Measurements from ENCODE around the gene GSTO1.

GSTO1 gene

GRCh38 chr10:104307576-104308438, 53.1 kb downstream of the GSTO1 start:
- DNase-seq: no peak

GRCh38 chr10:104308439-104308903, 53.8 kb downstream of the GSTO1 start:
- DNase-seq: peak; percentile 37

GRCh38 chr10:104309980-104310978, 55.6 kb downstream of the GSTO1 start:
- DNase-seq: no peak

- DNase-seq: no peak
These were observed 56.6 kb downstream of the GSTO1 start for GRCh38 chr10:104311184-104311720.

- no peak for DNase-seq
These were observed 60.1 kb downstream of the GSTO1 start for GRCh38 chr10:104314591-104315485.

GRCh38 chr10:104315486-104315921, 60.8 kb downstream of the GSTO1 start:
- DNase-seq: no peak

- no peak for DNase-seq
These were observed 61.8 kb downstream of the GSTO1 start for GRCh38 chr10:104316321-104317099.

All from CD4-positive, alpha-beta T cell treated with Interleukin-4 for 4 hours (primary cell).